ENCODE results near the gene TBCD.
"Not testable (repeated sequence)": the region's sequence is repeated elsewhere in the genome, so short reads cannot be mapped to it uniquely, and the experiment has no call there.

Gene TBCD

DNA sequence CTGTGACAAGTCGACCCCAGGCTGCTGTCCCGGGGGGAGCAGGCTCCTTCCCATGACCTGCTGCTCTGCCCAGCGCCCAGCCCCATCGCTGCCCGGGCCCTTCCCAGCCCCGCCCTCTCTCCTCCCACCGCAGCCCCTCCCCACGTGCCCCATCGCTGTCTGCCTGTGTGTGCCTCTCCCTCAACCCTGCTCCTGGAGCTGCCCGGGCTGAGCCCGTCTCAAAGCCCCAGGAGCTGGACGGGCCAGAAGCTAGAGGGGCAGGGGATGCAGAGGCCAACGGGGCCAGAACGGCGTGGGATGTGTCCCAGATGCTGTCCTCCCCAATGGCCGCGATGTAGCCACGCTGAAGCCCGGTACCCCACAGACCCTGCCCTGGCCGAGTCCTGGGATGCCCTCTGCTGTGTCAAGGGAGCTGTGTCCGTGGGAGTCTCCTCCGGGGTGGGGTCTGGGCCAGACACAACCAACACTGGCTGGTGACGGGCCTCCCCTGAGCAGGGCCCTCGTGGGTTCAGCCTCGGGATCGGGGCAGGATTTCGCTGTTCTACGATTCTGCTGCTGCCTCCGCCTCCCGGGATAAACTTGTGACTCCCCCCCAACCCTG lies 206.2 kb downstream of the TBCD start:
- DNase-seq (ENCODE audit: low read depth), result no peak

GRCh38 chr17:82959242-82959930 lies 207.5 kb downstream of the TBCD start:
- no peak for DNase-seq (ENCODE audit: low read depth)

DNA sequence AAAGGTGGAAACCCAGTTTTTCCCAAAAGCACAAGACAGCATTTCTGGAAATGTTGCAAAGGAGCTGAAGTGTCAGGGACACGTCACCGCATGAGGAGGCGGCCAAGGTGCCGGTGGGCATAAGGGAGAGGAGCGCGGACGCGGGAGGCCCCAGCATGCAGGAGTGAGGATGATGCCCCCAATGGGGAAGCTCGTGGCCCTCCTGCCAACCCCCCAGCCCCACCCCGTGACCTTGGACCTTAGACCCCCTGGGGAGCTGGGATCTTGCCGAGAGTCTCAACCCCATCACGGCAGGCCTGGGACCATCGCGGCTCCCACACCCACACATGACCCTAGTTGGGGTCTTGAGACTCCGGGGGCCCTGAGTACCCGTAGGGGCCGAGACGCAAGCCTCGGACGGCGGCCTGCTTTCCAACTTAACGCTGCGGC lies 208.1 kb downstream of the TBCD start:
- no peak for DNase-seq (ENCODE audit: low read depth)

DNA sequence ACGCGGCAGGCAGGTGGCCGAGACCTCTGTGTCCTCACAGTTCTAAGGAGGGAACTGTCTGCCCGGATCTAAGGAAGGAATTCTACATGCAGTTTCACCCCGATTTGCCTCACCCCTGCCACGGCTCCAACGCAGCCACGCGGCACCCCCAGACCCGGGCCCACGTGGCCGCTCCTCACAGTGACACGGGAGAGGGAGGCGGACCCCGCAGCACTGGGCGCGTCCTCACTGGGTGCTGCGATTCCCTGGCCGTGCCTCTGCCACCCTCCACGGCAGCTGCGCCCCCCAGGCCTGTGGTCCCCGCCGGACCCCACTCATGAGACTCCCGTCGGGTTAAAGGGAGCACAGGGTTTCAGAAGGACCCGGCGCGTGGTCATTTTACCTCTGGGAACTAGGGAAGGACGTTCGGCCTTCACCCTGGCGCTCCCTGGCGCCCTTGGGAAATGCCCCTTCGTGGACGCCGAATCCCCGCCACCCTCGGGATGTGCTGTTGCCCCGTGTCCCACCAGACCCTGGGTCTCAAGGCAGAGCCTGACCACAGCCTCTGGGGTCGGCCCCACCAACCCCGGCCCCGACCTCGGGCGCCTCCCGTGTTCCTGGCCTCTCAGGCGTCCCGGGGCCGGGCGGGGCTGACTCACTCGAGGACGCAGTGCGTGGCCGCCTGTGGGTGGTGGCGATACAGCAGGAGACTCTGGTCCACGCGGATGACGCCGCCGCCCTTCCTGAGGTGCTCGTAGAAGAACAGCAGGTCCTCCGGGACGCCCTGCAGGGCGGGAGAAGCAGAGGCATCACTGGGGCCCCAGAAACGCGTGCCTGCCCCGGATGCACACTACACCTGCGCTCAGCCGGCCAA lies 208.8 kb downstream of the TBCD start:
- DNase-seq (ENCODE audit: low read depth), result no peak

DNA sequence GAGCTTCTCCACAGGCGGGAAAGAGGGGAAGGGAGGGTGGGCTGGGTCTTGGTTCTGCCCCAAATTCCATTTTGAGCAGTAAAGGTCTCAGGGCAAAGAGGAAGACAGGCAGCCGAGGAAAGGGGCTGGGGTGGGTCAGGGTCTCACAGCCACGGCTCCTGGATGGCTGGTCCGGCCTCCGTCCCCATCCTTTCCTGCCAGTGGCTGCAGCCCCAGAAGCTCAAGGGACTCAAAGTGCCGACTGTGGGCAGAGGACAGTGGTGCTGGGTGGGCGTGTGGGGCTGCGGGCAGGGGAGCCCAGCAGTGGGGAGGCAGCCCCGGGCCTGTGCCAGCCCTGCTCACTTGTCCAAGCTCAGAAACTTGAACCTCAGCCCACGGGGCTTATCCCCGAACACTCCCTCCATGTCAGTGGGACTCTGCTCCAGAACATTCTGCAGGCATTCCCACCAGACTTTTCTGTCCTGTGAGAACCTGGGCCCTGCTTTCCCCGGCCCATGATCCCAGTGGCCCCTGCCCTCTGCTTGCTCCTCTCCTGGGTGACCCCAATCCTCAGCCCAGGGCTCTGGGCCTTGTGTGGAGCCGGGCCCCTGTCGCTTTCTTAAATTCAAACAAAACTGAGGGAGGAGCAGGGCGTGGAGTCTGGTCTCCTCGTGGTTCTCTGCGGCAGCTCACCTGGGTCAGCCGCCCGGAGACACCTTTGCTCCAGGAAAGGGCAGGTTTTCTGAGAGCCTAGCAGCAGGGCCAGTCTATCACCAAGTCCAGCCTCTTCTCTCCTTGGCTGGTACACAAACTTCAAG lies 209.7 kb downstream of the TBCD start:
- DNase-seq (ENCODE audit: low read depth), result no peak

- DNase-seq (ENCODE audit: low read depth), result no peak
Observed at GRCh38 chr17:82962163-82962720, 210.4 kb downstream of the TBCD start.

DNA sequence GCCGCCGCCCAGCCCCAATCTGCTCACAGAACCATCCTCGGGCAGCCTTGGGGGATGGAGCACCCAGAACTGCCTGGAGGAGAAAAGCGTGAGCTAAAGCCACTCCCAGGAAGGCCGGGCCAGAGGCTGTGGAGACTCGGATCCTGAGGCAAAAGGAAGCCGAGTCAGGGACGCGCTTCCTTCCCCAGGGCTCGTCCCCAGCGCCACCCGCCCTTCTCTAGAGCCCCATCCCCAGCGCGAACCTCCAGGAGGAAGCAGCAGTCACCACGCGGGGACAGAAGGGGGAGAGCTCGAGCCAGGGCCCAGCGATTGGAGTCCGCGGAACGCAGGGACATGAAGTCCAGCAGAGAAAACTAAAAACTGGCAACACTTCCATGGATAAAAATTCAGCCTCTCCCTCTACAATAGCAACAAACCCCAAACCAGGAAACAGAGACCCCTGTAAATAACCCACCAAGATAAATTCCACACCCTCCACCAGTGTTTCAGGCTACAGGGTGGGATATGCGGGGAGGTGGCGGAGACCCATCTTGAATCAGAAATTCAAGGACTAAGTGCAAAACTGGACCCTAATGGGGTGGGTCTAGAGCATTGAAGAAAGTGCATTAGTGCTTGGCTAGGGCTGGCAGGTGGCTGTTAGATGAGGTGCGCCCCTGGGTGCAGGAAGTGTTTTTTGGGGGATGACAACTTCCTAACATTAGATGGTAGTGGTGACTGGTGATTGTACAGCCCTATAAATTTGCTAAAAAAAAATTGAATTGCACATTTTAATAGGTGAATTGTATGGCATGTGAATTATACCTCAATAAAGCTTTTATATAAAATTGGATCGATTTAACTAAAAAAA lies 211.5 kb downstream of the TBCD start:
- no peak for DNase-seq (ENCODE audit: low read depth)

DNA sequence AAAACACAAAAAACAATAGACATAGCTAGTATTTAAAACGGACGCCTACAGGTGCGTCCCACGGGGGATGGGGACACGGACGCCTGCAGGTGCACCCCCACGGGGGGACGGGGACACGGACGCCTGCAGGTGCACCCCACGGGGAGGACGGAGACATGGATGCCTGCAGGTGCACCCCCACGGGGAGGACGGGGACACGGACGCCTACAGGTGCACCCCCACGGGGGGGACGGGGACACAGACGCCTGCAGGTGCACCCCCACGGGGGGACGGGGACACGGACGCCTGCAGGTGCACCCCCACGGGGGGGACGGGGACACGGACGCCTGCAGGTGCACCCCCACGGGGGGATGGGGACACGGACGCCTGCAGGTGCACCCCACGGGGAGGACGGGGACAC lies 212.6 kb downstream of the TBCD start:
- not testable (repeated sequence) for DNase-seq (ENCODE audit: low read depth)

DNA sequence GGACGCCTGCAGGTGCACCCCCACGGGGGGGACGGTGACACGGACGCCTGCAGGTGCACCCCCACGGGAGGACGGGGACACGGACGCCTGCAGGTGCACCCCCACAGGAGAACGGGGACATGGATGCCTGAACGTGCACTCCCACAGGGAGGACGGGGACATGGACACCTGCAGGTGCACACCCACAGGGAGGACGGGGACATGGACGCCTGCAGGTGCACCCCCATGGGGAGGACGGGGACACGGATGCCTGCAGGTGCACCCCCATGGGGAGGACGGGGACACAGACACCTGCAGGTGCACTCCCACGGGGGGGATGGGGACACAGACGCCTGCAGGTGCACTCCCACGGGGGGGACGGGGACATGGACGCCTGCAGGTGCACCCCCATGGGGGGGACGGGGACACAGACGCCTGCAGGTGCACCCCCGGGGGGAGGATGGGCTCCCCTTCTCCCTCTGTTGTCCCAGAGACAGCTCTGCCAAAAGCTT lies 213.0 kb downstream of the TBCD start:
- no peak for DNase-seq (ENCODE audit: low read depth)

- no peak for DNase-seq (ENCODE audit: low read depth)
Observed at GRCh38 chr17:82965371-82965770, 213.5 kb downstream of the TBCD start.

GRCh38 chr17:82966415-82966814 lies 214.6 kb downstream of the TBCD start:
- no peak for DNase-seq (ENCODE audit: low read depth)

GRCh38 chr17:82967268-82968032 lies 215.6 kb downstream of the TBCD start:
- no peak for DNase-seq (ENCODE audit: low read depth)

GRCh38 chr17:82968033-82968841 lies 216.4 kb downstream of the TBCD start:
- DNase-seq (ENCODE audit: low read depth), result not testable (repeated sequence)

DNA sequence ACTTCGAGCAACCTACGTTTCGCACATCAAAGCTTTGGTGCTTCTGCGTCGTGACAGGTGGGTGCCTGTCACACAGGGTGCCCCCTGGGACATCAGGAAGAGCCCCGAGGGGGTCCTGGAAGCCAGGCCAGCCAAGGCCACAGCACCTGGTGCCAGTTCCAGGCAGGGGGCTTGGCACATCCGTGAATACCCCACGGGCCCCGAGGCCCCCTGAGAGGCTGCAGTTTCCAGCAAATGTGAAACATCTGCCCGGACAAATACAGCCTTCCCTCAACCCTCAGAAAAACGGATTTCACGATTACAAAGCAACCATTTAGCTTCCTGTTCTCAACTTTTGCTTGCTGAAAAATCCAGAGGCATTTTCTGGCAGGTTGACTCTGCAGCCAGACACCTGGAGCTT lies 218.2 kb downstream of the TBCD start:
- no peak for DNase-seq (ENCODE audit: low read depth)

DNA sequence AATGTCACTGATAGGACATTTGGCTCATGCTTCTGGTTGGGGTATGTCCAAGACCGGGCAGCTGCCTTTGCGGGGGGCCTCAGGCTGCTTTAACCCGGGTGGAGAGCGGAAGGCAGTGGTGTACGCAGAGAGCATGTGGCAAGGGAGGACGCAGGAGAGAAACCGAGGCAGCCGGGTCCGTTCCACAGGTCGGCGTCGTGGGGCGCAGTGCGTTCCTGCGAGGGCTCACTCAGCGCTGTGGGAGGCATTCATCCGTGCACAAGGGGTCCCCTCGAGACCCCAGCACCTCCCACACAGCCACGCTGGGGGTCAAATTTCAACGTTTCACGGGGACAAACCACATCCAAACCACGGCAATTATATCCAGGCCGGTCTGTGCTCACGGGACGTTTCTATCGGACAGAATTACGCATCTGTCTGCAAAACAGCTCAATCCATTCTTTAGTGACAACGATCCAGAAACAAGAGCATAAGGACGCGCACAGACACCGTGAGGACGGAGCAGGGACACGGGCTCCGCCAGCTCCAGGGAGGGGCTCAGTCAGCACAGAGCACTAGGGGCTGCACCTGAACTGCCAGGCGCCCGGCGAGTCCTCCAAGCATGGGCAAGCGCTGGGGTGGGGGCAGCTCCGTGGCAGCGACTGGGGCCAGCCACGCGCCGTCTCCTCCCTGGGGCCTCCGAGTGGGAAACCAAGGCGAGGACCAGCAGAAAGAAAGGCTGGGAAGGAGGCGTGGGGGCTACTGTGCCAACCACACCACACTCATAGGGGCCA lies 219.1 kb downstream of the TBCD start:
- DNase-seq (ENCODE audit: low read depth), result no peak

DNA sequence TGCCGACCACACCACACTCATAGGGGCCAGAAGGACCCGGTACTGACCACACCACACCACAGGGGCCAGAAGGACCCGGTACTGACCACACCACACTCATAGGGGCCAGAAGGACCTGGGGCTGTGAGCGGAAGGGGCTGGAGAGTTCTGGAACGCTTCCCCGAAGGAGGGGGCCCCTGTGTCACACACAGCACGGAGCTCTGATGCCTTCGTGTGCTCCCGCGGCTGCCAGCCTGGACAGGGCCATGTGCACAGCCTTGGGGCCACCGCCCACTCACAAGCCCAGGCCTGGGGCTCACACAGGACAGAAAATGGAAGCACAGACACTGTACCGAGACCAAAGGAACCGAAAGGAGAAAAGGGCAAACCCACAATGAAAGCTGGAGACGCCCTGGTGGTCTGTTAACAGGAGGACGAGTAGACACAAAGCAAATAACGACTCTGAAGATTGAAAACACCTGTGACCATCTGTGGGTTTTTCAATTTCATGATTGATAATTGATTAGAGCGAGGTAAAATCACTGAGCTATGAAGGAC lies 221.0 kb downstream of the TBCD start:
- DNase-seq (ENCODE audit: low read depth), result no peak

- DNase-seq (ENCODE audit: low read depth), result no peak
Observed at GRCh38 chr17:82973456-82974135, 221.7 kb downstream of the TBCD start.
